ENCODE measurements around the gene VIPR1.

The VIPR1 gene

DNA sequence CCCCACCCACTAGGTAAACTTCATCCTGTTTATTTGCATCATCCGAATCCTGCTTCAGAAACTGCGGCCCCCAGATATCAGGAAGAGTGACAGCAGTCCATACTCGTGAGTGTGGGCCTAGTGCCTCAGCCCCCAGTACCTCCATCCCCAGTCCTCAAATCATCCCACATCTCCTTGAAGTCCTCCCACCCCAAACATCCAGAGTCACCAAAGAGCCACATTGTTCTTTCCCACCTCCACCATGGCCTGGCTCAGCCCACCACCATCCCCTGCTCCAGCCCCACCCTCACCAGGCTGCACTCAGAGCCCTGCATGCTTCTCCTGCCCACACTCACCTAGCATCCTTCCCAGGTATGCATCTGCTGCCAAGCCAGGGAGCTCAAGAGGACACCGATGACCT lies 29.8 kb downstream of the VIPR1 start:
- Histone ChIP-seq H2AK5ac (ENCODE audit: low read length, severe bottlenecking) (no peak overlapping the region), H2BK5ac (ENCODE audit: low read depth, low read length, poor library complexity, severe bottlenecking) (no peak overlapping the region), H3K36me3 (ENCODE audit: control insufficient read depth in 1 of 2, insufficient read depth in 2 of 2, low read depth in 1 of 2, low read length in 2 of 2) (no peaks in the 10 kb centered on the region), H3K79me1 (replicated peaks; ENCODE audit: low read length, poor library complexity, severe bottlenecking) (no peaks in the 10 kb centered on the region), H4K91ac (ENCODE audit: low read length) (no peak overlapping the region), H3K27me3 (ENCODE audit: control insufficient read depth in 1 of 2, insufficient read depth in 1 of 2, low read length in 2 of 2) (peaks cover 24 to 72% of the 10 kb centered on the region in 2 experiments), H3K4me3 (ENCODE audit: insufficient read depth in 1 of 2, low read depth in 1 of 2, low read length in 2 of 2) (no peak overlapping the region), H3K14ac (ENCODE audit: low read length in 2 of 2) (no peak overlapping the region), H2AFZ (ENCODE audit: low read depth, low read length) (no peak overlapping the region), H3K27ac (ENCODE audit: low read length, poor library complexity, severe bottlenecking) (no peak overlapping the region), H3K4ac (ENCODE audit: low read depth in 1 of 2, low read length in 2 of 2) (no peak overlapping the region), H3K4me2 (ENCODE audit: low read length, poor library complexity, severe bottlenecking) (no peak overlapping the region), H4K8ac (ENCODE audit: low read length) (no peak overlapping the region), H3K4me1 (ENCODE audit: control insufficient read depth, insufficient read depth, low read depth, low read length) (peaks cover 11% of the 10 kb centered on the region), H3K18ac (ENCODE audit: low read depth in 1 of 2, low read length in 2 of 2) (no peak overlapping the region), H3K9me3 (ENCODE audit: control insufficient read depth, low read length) (no peaks in the 10 kb centered on the region), H3K9ac (ENCODE audit: low read length) (no peak overlapping the region), H2BK12ac (ENCODE audit: low read length in 2 of 2) (no peak overlapping the region), H2BK120ac (ENCODE audit: low read depth, low read length) (no peak overlapping the region), H2BK15ac (ENCODE audit: low read depth, poor library complexity, severe bottlenecking) (no peak overlapping the region), H3K23ac (ENCODE audit: low read length in 2 of 2) (no peak overlapping the region)
- 87% methylated on average over 4 of the region's 4 CpGs for WGBS
- DNase-seq, result no peak

DNA sequence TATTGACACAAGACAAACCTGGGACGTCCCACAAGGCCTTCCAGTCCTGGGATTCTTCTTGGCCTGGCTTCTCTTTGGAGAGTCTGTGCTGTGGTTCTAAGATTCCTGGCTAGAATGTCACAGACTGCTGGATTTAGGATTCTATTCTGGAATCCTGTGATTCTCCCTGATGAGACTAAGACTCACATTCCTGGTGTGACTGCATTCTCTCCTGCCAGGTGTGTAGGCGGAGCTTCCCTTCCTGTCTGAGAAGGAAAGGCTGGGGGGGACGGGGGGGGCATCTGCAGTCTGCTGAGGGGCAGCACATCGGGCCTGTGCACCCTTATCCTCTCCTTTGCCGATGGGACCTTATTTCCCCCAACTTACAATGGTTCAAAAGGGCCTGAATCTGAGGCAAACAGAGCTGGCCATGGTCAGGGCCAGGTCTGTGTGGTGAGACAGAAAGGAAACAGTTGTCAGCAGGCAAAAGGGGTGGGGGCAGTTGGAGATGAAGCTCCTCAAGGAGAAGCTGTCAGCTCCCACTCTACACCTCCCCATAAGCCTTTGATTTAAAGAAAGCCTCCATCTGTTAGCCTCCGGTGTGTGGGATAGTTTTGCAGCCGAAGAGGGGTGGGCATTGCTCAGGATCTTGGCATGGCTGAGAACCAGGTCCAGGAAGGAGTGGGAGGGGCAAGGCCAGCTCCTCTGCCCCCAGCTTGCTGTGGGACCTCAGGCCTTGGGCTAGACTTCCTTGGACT lies 30.9 kb downstream of the VIPR1 start:
- H4K8ac ChIP-seq (ENCODE audit: low read length), result no peak overlapping the region
- H3K9ac ChIP-seq (ENCODE audit: low read length), result no peak overlapping the region
- no peak overlapping the region for H4K91ac ChIP-seq (ENCODE audit: low read length)
- no peak overlapping the region for H2BK15ac ChIP-seq (ENCODE audit: low read depth, poor library complexity, severe bottlenecking)
- no peak overlapping the region for H3K14ac ChIP-seq (ENCODE audit: low read length in 2 of 2)
- H3K23ac ChIP-seq (ENCODE audit: low read length in 2 of 2), result no peak overlapping the region
- no peak overlapping the region for H3K4ac ChIP-seq (ENCODE audit: low read depth in 1 of 2, low read length in 2 of 2)
- H2BK120ac ChIP-seq (ENCODE audit: low read depth, low read length), result no peak overlapping the region
- no peak overlapping the region for H3K27ac ChIP-seq (ENCODE audit: low read length, poor library complexity, severe bottlenecking)
- no peak overlapping the region for H2AK5ac ChIP-seq (ENCODE audit: low read length, severe bottlenecking)
- no peak overlapping the region for H2BK12ac ChIP-seq (ENCODE audit: low read length in 2 of 2)
- DNase-seq, result no peak
- H3K9me3 ChIP-seq (ENCODE audit: control insufficient read depth, low read length), result no peaks in the 10 kb centered on the region
- 63% methylated on average over 6 of the region's 7 CpGs for WGBS
- no peak overlapping the region for H2BK5ac ChIP-seq (ENCODE audit: low read depth, low read length, poor library complexity, severe bottlenecking)
- H3K36me3 ChIP-seq (ENCODE audit: control insufficient read depth in 1 of 2, insufficient read depth in 2 of 2, low read depth in 1 of 2, low read length in 2 of 2), result no peaks in the 10 kb centered on the region
- no peaks in the 10 kb centered on the region for H3K79me1 ChIP-seq (replicated peaks; ENCODE audit: low read length, poor library complexity, severe bottlenecking)
- H3K4me2 ChIP-seq (ENCODE audit: low read length, poor library complexity, severe bottlenecking), result no peak overlapping the region
- no peak overlapping the region for H2AFZ ChIP-seq (ENCODE audit: low read depth, low read length)
- H3K4me1 ChIP-seq (ENCODE audit: control insufficient read depth, insufficient read depth, low read depth, low read length), result peaks cover 7% of the 10 kb centered on the region
- H3K18ac ChIP-seq (ENCODE audit: low read depth in 1 of 2, low read length in 2 of 2), result no peak overlapping the region
- H3K4me3 ChIP-seq (ENCODE audit: insufficient read depth in 1 of 2, low read depth in 1 of 2, low read length in 2 of 2), result no peak overlapping the region
- peaks cover 30 to 71% of the 10 kb centered on the region in 2 experiments for H3K27me3 ChIP-seq (ENCODE audit: control insufficient read depth in 1 of 2, insufficient read depth in 1 of 2, low read length in 2 of 2)

DNA sequence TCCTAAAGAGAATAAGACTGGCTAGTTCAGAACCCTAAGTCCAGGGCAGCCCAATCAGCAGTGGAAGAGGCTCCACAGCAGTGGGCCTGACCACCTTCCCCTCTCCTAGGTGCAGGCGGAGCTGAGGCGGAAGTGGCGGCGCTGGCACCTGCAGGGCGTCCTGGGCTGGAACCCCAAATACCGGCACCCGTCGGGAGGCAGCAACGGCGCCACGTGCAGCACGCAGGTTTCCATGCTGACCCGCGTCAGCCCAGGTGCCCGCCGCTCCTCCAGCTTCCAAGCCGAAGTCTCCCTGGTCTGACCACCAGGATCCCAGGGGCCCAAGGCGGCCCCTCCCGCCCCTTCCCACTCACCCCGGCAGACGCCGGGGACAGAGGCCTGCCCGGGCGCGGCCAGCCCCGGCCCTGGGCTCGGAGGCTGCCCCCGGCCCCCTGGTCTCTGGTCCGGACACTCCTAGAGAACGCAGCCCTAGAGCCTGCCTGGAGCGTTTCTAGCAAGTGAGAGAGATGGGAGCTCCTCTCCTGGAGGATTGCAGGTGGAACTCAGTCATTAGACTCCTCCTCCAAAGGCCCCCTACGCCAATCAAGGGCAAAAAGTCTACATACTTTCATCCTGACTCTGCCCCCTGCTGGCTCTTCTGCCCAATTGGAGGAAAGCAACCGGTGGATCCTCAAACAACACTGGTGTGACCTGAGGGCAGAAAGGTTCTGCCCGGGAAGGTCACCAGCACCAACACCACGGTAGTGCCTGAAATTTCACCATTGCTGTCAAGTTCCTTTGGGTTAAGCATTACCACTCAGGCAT lies 33.7 kb downstream of the VIPR1 start:
- WGBS, result 83% methylated on average over 29 of the region's 35 CpGs
- Histone ChIP-seq H2BK15ac (ENCODE audit: low read depth, poor library complexity, severe bottlenecking) (no peak overlapping the region), H3K9ac (ENCODE audit: low read length) (no peak overlapping the region), H2AFZ (ENCODE audit: low read depth, low read length) (no peak overlapping the region), H4K8ac (ENCODE audit: low read length) (no peak overlapping the region), H3K23ac (ENCODE audit: low read length in 2 of 2) (no peak overlapping the region), H3K4me1 (ENCODE audit: control insufficient read depth, insufficient read depth, low read depth, low read length) (no peaks in the 10 kb centered on the region), H3K4ac (ENCODE audit: low read depth in 1 of 2, low read length in 2 of 2) (no peak overlapping the region), H3K4me3 (ENCODE audit: insufficient read depth in 1 of 2, low read depth in 1 of 2, low read length in 2 of 2) (no peak overlapping the region), H2BK120ac (ENCODE audit: low read depth, low read length) (no peak overlapping the region), H2BK5ac (ENCODE audit: low read depth, low read length, poor library complexity, severe bottlenecking) (no peak overlapping the region), H4K91ac (ENCODE audit: low read length) (no peak overlapping the region), H3K27ac (ENCODE audit: low read length, poor library complexity, severe bottlenecking) (no peak overlapping the region), H3K18ac (ENCODE audit: low read depth in 1 of 2, low read length in 2 of 2) (no peak overlapping the region), H2BK12ac (ENCODE audit: low read length in 2 of 2) (no peak overlapping the region), H3K79me1 (replicated peaks; ENCODE audit: low read length, poor library complexity, severe bottlenecking) (no peaks in the 10 kb centered on the region), H3K14ac (ENCODE audit: low read length in 2 of 2) (no peak overlapping the region), H3K4me2 (ENCODE audit: low read length, poor library complexity, severe bottlenecking) (no peak overlapping the region), H2AK5ac (ENCODE audit: low read length, severe bottlenecking) (no peak overlapping the region), H3K27me3 (ENCODE audit: control insufficient read depth in 1 of 2, insufficient read depth in 1 of 2, low read length in 2 of 2) (peaks cover 26 to 54% of the 10 kb centered on the region in 2 experiments), H3K9me3 (ENCODE audit: control insufficient read depth, low read length) (no peaks in the 10 kb centered on the region), H3K36me3 (ENCODE audit: control insufficient read depth in 1 of 2, insufficient read depth in 2 of 2, low read depth in 1 of 2, low read length in 2 of 2) (no peaks in the 10 kb centered on the region)
- DNase-seq, result peak; percentile 18

DNA sequence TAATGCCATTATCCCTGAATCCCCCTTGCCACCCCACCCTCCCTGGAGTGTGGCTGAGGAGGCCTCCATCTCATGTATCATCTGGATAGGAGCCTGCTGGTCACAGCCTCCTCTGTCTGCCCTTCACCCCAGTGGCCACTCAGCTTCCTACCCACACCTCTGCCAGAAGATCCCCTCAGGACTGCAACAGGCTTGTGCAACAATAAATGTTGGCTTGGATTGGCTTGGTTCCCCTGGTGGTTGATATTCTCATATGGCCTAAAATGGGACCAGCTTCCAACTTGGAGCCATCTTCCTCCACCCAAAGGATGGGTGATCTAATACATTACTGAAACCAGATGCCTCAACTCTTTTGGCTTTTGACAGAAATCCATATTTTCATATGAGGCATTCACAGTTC lies 34.9 kb downstream of the VIPR1 start:
- no peak overlapping the region for H2AK5ac ChIP-seq (ENCODE audit: low read length, severe bottlenecking)
- no peak overlapping the region for H3K18ac ChIP-seq (ENCODE audit: low read depth in 1 of 2, low read length in 2 of 2)
- no peaks in the 10 kb centered on the region for H3K4me1 ChIP-seq (ENCODE audit: control insufficient read depth, insufficient read depth, low read depth, low read length)
- peaks cover 18 to 44% of the 10 kb centered on the region in 2 experiments for H3K27me3 ChIP-seq (ENCODE audit: control insufficient read depth in 1 of 2, insufficient read depth in 1 of 2, low read length in 2 of 2)
- H3K9me3 ChIP-seq (ENCODE audit: control insufficient read depth, low read length), result no peaks in the 10 kb centered on the region
- no peak overlapping the region for H2BK15ac ChIP-seq (ENCODE audit: low read depth, poor library complexity, severe bottlenecking)
- no peak for DNase-seq
- H4K91ac ChIP-seq (ENCODE audit: low read length), result no peak overlapping the region
- no peak overlapping the region for H2AFZ ChIP-seq (ENCODE audit: low read depth, low read length)
- H3K4me2 ChIP-seq (ENCODE audit: low read length, poor library complexity, severe bottlenecking), result no peak overlapping the region
- H3K79me1 ChIP-seq (replicated peaks; ENCODE audit: low read length, poor library complexity, severe bottlenecking), result no peaks in the 10 kb centered on the region
- no peak overlapping the region for H4K8ac ChIP-seq (ENCODE audit: low read length)
- H2BK120ac ChIP-seq (ENCODE audit: low read depth, low read length), result no peak overlapping the region
- H2BK12ac ChIP-seq (ENCODE audit: low read length in 2 of 2), result no peak overlapping the region
- H3K4me3 ChIP-seq (ENCODE audit: insufficient read depth in 1 of 2, low read depth in 1 of 2, low read length in 2 of 2), result no peak overlapping the region
- H3K36me3 ChIP-seq (ENCODE audit: control insufficient read depth in 1 of 2, insufficient read depth in 2 of 2, low read depth in 1 of 2, low read length in 2 of 2), result no peaks in the 10 kb centered on the region
- no peak overlapping the region for H3K9ac ChIP-seq (ENCODE audit: low read length)
- no peak overlapping the region for H3K23ac ChIP-seq (ENCODE audit: low read length in 2 of 2)
- no peak overlapping the region for H3K27ac ChIP-seq (ENCODE audit: low read length, poor library complexity, severe bottlenecking)
- no peak overlapping the region for H3K4ac ChIP-seq (ENCODE audit: low read depth in 1 of 2, low read length in 2 of 2)
- no peak overlapping the region for H3K14ac ChIP-seq (ENCODE audit: low read length in 2 of 2)
- H2BK5ac ChIP-seq (ENCODE audit: low read depth, low read length, poor library complexity, severe bottlenecking), result no peak overlapping the region

All from mesenchymal stem cell (in vitro differentiated cells and primary cell).